H1 (cell line): ENCODE data around the gene ANK3. TPM values are rescaled to one million over a fixed set of nuclear protein-coding genes. Genes with fewer than 3 reads are reported as not detected.

ENCODE experiments used
- ASH2L ChIP-seq: fragments of 200-600, 300-600 bp; sonication (generic); IDR thresholded peaks from one replicate; pipeline ENCODE4 v1.7.1; 2017; ENCODE audit warnings: low read length
- CEBPB ChIP-seq: IDR thresholded peaks from 2 replicates; pipeline ENCODE4 v1.6.1; 2012; ENCODE audit warnings: low read depth, low read length
- CHD2 ChIP-seq: IDR thresholded peaks from 2 replicates; pipeline ENCODE4 v1.6.1; 2012; ENCODE audit warnings: low read length, improper control_type of control experiment
- CTBP2 ChIP-seq: IDR thresholded peaks from 2 replicates; pipeline ENCODE4 v1.7.0; 2011; ENCODE audit warnings: borderline replicate concordance, mild to moderate bottlenecking, moderate library complexity, mixed read lengths, low read length; ENCODE audit not compliant: insufficient read depth, insufficient read length
- FOSL1 ChIP-seq: IDR thresholded peaks from 2 replicates; pipeline ENCODE4 v1.6.1; 2011; ENCODE audit warnings: mild to moderate bottlenecking, low read depth, low read length, moderate library complexity; ENCODE audit not compliant: insufficient read depth
- HDAC2 ChIP-seq, 2 experiments: fragments of 300-600 bp in 1 of 2; sonication (generic) in 1 of 2; IDR thresholded peaks; 2 replicates each; pipeline ENCODE4 v1.6.1; 2011 to 2012; ENCODE audit warnings: low read depth in 2 of 2, low read length in 2 of 2, mild to moderate bottlenecking in 2 of 2, moderate library complexity in 2 of 2, borderline replicate concordance in 1 of 2, inconsistent platforms in 1 of 2
- RAD21 ChIP-seq, 2 experiments: IDR thresholded peaks in 1 of 2; conservative IDR thresholded peaks in 1 of 2; 2 replicates each; pipeline ENCODE4 v1.6.1; 2011; ENCODE audit warnings: low read depth in 2 of 2, low read length in 2 of 2, improper control_type of control experiment in 1 of 2, inconsistent platforms in 1 of 2, mild to moderate bottlenecking in 1 of 2, moderate library complexity in 1 of 2
- RXRA ChIP-seq: IDR thresholded peaks from 2 replicates; pipeline ENCODE4 v1.6.1; 2011; ENCODE audit warnings: low read depth, mild to moderate bottlenecking, low read length, moderate library complexity; ENCODE audit not compliant: insufficient read depth
- SAP30 ChIP-seq: fragments of 300-600 bp; sonication (generic); IDR thresholded peaks from 2 replicates; pipeline ENCODE4 v1.7.1; 2012; ENCODE audit warnings: low read length, moderate library complexity, mild to moderate bottlenecking, inconsistent platforms; ENCODE audit not compliant: insufficient read depth, insufficient replicate concordance
- polyA plus RNA-seq, 7 experiments: library from polyadenylated mRNA; depleted of rRNA in 3 of 7; stranded (reverse) in 5 of 7; unstranded in 2 of 7; fragments of >200 nt in 5 of 7; fragments of 200-250 nt in 2 of 7; gene quantifications; 1 replicate in 5 of 7; 2 replicates in 1 of 7; 4 replicates in 1 of 7; pipeline versions ENCODE4 v1.2.1 to v1.2.3, GENCODE V29; 2011 to 2013; ENCODE audit warnings: missing spikeins in 2 of 7, mixed read lengths in 2 of 7
- total RNA-seq: library from RNA; stranded (reverse); fragmentation: NEBNext Ultra II Directional; extraction: Animal tissue kit (Norgen Biotek cat#: 25700); gene quantifications from 2 replicates; pipeline ENCODE4 v1.2.1, GENCODE V29; 2021

ANK3 gene
- total and polyA plus RNA-seq, 2 of the 8 experiments (the other 6 are each of a cell fraction or from before 2014, with no cell fraction given) = 18.1 to 67.9 TPM

DNA sequence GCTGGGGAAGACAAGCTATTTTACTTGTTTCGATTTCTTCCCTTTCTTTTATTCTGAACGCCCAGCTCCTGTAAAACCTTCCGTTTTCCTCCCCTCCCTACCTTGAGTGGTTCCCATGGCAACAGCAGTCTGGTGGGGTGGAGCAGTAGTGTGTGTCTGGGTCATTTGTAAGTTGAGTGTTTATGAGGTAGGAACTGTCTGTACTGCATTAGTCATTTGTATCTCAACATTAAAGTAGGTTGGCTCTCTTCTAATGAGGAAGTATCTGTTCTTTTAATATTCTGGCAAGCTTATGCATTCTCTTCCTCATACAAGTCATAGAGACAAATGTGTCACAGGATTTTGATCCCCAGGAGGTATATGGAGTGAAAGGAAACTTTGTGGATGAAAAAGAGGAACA lies 398.0 kb downstream of the ANK3 start (continued):
- TF ChIP-seq RAD21 (IDR thresholded peaks at IDR 0.05 in 1 of 2, conservative IDR thresholded peaks at IDR 0.05 in 1 of 2; ENCODE audit: low read depth in 2 of 2, low read length in 2 of 2) (no peak), CEBPB (no peak), SAP30 (no peak), ASH2L (no peak), FOSL1 (no peak), HDAC2 (IDR thresholded peaks at IDR 0.05; ENCODE audit: borderline replicate concordance in 1 of 2, low read depth in 2 of 2, low read length in 2 of 2) (no peak), CHD2 (no peak), CTBP2 (no peak), RXRA (no peak)
